HepG2 (cell line): ENCODE measurements around the gene SRD5A1. TPM values are rescaled to one million over a fixed set of nuclear protein-coding genes. Genes with fewer than 3 reads are reported as not detected.
A peak's percentile ranks its signal among the peaks of the same experiment; 100 is the strongest.

ENCODE experiments used
- ADNP ChIP-seq: sonication (generic); formaldehyde crosslinking; IDR thresholded peaks from 2 replicates; pipeline ENCODE4 v1.4.0; 2020; ENCODE audit warnings: missing genetic modification reagents
- AKNA ChIP-seq: sonication (generic); formaldehyde crosslinking; IDR thresholded peaks from 2 replicates; pipeline ENCODE4 v1.4.0; 2020; ENCODE audit warnings: missing genetic modification reagents, borderline replicate concordance
- ATF1 ChIP-seq: IDR thresholded peaks from 2 replicates; pipeline ENCODE4 v1.6.1; 2016; ENCODE audit warnings: mild to moderate bottlenecking, control low read depth
- ATF3 ChIP-seq: sonication (generic); formaldehyde crosslinking; IDR thresholded peaks from 2 replicates; pipeline ENCODE4 v1.4.0; 2020; ENCODE audit warnings: missing genetic modification reagents
- GTF2F1 ChIP-seq: fragments of 150-350 bp; IDR thresholded peaks from 2 replicates; pipeline ENCODE4 v1.6.1; 2014; ENCODE audit warnings: low read length
- KDM5B ChIP-seq: sonication (generic); formaldehyde crosslinking; IDR thresholded peaks from 2 replicates; pipeline ENCODE4 v1.4.0; 2020; ENCODE audit warnings: missing genetic modification reagents, mild to moderate bottlenecking, borderline replicate concordance
- NFIC ChIP-seq: IDR thresholded peaks from 2 replicates; pipeline ENCODE4 v1.6.1; 2012; ENCODE audit warnings: mild to moderate bottlenecking, low read length, inconsistent platforms
- SATB2 ChIP-seq: sonication (generic); formaldehyde crosslinking; IDR thresholded peaks from 2 replicates; pipeline ENCODE4 v1.5.0; 2020; ENCODE audit warnings: missing genetic modification reagents
- TARDBP ChIP-seq: sonication (generic); formaldehyde crosslinking; IDR thresholded peaks from 2 replicates; pipeline ENCODE4 v1.8.0; 2022; ENCODE audit warnings: mild to moderate bottlenecking, missing genetic modification reagents
- TOPORS ChIP-seq: sonication (generic); formaldehyde crosslinking; IDR thresholded peaks from 2 replicates; pipeline ENCODE4 v1.8.0; 2023; ENCODE audit warnings: mild to moderate bottlenecking, missing genetic modification reagents
- ZKSCAN5 ChIP-seq: sonication (generic); formaldehyde crosslinking; IDR thresholded peaks from 2 replicates; pipeline ENCODE4 v1.5.1; 2020; ENCODE audit warnings: mild to moderate bottlenecking, missing genetic modification reagents
- ZMYM2 ChIP-seq: sonication (generic); formaldehyde crosslinking; IDR thresholded peaks from 2 replicates; pipeline ENCODE4 v1.8.0; 2022; ENCODE audit warnings: mild to moderate bottlenecking, missing genetic modification reagents
- ZNF30 ChIP-seq: sonication (generic); formaldehyde crosslinking; IDR thresholded peaks from 2 replicates; pipeline ENCODE4 v1.5.0; 2020; ENCODE audit warnings: mild to moderate bottlenecking, missing genetic modification reagents
- ZNF318 ChIP-seq: sonication (generic); formaldehyde crosslinking; IDR thresholded peaks from 2 replicates; pipeline ENCODE4 v1.4.0; 2020; ENCODE audit warnings: mild to moderate bottlenecking, missing genetic modification reagents
- ZNF549 ChIP-seq: sonication (generic); formaldehyde crosslinking; IDR thresholded peaks from 2 replicates; pipeline ENCODE4 v1.5.0; 2020; ENCODE audit warnings: missing genetic modification reagents
- polyA plus RNA-seq, 8 experiments: library from polyadenylated mRNA; depleted of rRNA in 3 of 8; stranded (reverse) in 7 of 8; unstranded in 1 of 8; fragments of >200 nt; fragmentation: Illumina TruSeq in 4 of 8; extraction: Trizol in 4 of 8; gene quantifications; 2 replicates each; pipeline versions ENCODE4 v1.2.1 to v1.2.3, GENCODE V29; 2011 to 2016; ENCODE audit warnings: low read depth in 4 of 8, missing spikeins in 1 of 8, mixed read lengths in 1 of 8; ENCODE audit not compliant: insufficient read depth in 1 of 8
- total RNA-seq, 5 experiments: library from RNA; depleted of rRNA; stranded (reverse); fragments of >200 nt; fragmentation: Illumina TruSeq; extraction: Trizol; gene quantifications; 2 replicates each; pipeline ENCODE4 v1.2.3, GENCODE V29; 2016; ENCODE audit warnings: low read depth in 1 of 5
- TF ChIP-seq, protein P1 (sequence below): sonication (generic); formaldehyde crosslinking; IDR thresholded peaks from 2 replicates; pipeline ENCODE4 v1.5.0; 2020; ENCODE audit warnings: mild to moderate bottlenecking, low read depth, missing genetic modification reagents, borderline replicate concordance

Gene SRD5A1
- total and polyA plus RNA-seq, 2 of the 13 experiments (the other 11 are each of a cell fraction or from before 2014, with no cell fraction given), result 6.1 to 9.9 TPM

- no peak; the same call in 1 of the 2 replicates for TF ChIP-seq ZNF318 (CRISPR knock-in tag)
- TF ChIP-seq, protein P1, sequence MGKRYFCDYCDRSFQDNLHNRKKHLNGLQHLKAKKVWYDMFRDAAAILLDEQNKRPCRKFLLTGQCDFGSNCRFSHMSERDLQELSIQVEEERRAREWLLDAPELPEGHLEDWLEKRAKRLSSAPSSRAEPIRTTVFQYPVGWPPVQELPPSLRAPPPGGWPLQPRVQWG (CRISPR knock-in tag), result no peak
- TF ChIP-seq ATF1 (CRISPR knock-in tag), result no peak
- TF ChIP-seq ADNP (CRISPR knock-in tag), result no peak
- TF ChIP-seq ZKSCAN5 (CRISPR knock-in tag), result no peak
- no peak for TF ChIP-seq ZNF549 (CRISPR knock-in tag)
- no peak for TF ChIP-seq GTF2F1
- TF ChIP-seq ZMYM2, result no peak
- no peak for TF ChIP-seq ZNF30 (CRISPR knock-in tag)
- TF ChIP-seq KDM5B (CRISPR knock-in tag), result no peak; the same call in 1 of the 2 replicates
- TF ChIP-seq ATF3 (CRISPR knock-in tag), result peak; percentile 54; the same call in 1 of the 2 replicates
- TF ChIP-seq SATB2 (CRISPR knock-in tag), result no peak
- no peak for TF ChIP-seq TARDBP (CRISPR knock-in tag)
- TF ChIP-seq TOPORS, result no peak
- no peak for TF ChIP-seq AKNA (CRISPR knock-in tag)
- no peak for TF ChIP-seq NFIC
Measured at GRCh38 chr5:6632888-6633468, at the start of gene SRD5A1, which contains the start of gene NSUN2 (continued).
